ENCODE measurements around the gene KPNA4.
"Not testable (repeated sequence)": the region's sequence is repeated elsewhere in the genome, so short reads cannot be mapped to it uniquely, and the experiment has no call there.

The KPNA4 gene

DNA sequence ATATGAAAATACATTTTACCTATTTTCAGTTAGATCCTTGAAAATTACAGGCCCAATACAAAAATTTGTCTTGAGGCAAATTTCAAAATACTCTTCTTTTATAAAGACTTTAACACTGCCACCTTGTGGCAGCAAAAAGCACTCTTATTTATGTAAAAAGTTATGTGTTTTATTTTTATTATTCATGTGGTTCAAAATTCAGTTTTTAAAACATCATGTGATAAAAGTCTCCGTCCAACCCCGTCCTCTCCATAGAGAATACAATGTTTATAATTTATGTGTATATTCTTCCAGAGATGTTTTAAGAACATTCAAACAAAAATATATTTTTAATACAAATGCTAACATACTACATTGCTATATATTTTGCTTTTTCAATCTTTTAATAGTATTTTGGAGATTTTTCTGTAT is 78.9 kb downstream of the KPNA4 start:
- no peak for DNase-seq (ENCODE audit: low read depth, low spot score)

DNA sequence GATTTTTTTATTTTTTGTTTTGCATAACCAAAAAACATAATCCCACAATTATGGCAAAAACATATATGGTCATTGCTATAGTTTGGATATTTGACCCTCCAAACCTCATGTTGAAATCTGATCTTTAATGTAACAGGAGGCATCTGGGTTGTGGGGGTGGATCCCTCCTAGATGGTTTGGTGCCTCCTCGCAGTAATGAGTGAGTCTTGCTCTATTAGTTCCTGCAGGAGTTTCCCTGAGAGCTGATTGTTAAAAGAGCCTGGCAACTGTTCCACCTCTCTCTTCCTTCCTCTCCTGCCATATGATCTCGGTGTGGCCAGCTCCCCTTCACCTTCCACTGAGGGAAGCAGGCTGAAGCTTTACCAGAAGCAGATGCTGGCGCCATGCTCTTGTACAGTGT is 82.6 kb downstream of the KPNA4 start:
- no peak for DNase-seq (ENCODE audit: low read depth, low spot score)

DNA sequence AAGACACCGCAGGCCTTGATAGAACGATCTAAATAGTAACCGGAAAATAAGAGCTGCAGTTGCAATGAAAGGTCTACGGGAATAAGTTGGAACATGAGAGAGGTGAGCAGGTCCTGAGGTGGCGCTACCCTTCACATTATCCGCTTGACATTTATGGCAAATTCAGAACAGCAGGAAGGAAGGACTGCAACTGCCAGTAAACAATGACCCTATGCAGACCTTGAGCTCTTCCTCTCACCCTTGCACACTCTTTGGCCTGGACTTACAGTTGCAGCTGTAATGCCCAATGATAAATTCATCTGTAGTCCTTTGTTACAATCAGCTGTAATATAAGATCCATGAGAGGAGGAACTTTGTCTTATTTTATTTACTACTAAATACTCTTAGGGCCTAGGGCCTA is 83.5 kb downstream of the KPNA4 start:
- no peak for DNase-seq (ENCODE audit: low read depth, low spot score)

DNA sequence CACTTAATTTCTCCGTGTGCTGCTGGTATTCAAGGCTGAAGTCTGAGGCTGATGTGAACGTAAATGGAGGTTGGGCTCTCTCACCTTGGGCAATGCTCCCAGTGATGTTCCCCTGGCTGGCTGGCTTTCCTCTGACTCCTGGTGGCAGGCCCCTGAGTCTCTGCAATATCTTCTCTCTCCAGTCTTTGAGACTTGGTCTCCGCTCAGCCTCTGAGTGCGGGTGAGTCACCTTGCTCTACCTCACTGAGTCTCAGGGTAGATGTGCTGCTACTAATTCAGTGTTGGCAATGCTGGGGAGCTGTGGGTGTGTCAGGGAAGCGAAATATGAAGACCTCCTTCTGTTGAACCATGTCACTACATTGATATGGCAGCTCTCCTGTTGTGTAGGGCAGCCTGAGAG is 84.4 kb downstream of the KPNA4 start:
- no peak for DNase-seq (ENCODE audit: low read depth, low spot score)

DNA sequence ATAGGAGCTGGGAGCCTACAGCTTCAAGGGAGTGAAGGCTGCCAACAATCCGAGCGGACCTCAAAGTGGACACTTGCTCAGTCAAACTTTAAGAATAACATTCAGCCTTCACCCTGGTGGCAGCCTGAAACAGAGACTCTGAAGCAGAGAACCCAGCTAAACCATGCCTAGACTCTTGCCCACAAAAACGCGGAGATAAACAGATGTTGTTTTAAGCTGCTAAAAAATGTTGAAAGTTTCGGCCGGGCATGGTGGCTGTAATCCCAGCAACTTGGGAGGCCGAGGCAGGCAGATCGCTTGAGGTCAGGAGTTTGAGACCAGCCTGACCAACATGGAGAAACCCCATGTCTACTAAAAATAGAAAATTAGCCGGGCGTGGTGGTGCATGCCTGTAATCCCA is 86.0 kb downstream of the KPNA4 start:
- DNase-seq (ENCODE audit: low read depth, low spot score), result no peak

DNA sequence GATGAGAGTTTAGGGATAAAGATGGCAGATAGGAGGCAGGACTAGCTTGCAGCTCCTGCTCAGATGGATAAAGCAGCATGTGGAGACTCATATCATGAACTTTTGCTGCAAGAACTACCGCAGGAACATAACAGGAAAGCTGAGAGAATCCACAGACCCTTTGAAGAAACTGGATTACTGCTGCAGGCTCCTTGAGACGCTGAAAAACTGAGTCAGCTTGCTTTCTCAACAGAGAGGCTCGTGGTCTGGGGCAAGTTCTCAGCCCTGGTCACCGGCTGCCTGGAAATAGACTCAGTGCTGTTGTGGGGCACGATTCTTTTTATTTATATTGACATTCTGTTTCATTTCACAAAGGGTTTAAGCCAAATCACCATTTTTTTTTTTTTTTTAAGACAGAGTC is 87.0 kb downstream of the KPNA4 start:
- no peak for DNase-seq (ENCODE audit: low read depth, low spot score)

DNA sequence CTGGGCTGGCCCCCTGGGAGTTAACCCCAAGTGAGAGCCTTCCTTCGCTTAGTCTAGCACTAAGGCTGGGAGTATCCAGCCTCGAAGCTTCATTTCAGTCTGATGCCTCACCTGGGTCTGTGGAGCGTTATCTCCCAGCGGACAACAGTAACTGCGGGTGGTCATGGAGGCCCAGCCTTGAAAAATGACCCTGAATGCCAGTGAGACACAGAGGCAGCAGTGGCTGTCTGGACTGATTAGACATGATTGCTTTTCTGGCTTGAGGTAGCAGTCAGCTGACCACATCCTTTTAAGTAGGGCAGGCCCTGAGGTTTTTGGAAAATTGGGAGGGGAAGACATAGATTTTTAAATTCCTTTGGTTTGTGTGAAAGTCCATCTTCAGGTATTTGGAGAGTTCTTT is 87.6 kb downstream of the KPNA4 start:
- no peak for DNase-seq (ENCODE audit: low read depth, low spot score)

DNA sequence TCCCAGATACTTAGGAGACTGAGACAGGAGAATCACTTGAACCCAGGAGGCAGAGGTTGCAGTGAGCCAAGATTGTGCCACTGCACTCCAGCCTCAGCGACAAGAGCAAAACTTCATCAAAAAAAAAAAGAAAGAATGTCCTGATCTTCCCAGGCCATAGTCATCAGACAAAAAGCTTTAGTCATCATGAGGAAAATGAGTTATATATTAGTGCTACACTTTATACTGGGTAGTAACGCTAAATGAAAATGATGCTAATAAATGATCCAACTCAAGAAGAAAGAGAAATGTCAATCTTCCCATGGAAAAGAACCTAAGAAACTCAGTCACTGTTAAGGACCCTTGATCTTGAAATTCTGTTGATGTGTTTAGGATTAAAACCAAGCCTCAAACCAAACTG is 89.5 kb downstream of the KPNA4 start:
- no peak for DNase-seq (ENCODE audit: low read depth, low spot score)

DNA sequence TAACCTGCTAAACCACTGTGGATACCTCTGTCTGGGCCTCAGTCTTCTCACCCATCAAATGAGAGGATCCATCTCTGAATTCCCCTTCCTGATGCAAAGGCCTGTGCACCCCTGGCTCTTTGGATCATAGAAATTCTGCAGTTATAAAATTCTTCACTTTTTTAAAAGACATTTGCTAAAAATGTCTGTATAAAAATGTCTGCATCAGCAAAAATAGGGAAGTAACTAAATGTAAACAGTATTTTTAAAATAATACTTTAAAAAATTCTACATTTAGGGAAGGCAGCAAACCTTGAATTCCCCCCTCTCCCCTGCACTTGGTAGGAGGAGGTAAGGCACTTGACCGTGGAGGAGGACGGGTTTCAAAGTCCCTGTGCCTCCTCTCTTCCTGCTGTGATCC is 90.2 kb downstream of the KPNA4 start:
- no peak for DNase-seq (ENCODE audit: low read depth, low spot score)

DNA sequence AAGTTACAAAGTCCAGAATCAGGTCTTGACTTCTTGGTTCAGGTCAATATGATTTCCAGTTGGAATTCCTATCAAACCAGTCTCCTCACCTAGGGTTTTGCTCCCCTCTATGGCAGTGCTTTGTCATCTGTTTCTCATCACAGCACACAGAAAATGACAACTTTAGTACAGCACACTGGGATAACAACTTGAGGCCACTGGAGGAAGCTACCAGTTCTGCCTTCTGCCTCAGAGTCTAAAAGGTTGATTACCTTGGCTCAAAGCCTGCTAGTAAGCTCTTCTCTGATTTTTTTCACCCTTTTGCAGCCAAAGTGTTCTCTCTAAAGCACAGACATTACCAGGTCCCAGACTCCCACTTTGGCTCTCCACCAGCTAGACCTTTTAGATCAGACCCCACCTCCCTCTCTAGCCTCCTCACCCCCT is 90.9 kb downstream of the KPNA4 start:
- DNase-seq (ENCODE audit: low read depth, low spot score), result no peak

DNA sequence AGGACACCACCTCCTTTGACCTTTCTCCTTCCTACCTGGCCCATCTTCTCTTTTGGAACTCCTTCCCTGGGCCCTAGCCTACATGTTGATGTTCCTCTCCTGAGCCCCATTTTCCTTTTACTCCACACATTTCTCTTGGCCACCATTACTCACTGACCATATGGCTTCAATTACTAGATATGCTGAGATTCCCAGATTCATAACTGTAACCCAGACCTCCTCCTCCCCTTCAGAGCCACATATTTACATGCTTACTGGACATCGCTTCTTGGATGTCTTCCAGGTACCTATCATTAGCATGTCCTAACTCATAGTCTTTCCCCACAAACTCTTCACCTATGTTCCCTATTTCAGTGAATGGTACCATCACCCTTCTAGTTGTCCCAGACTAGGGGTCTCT is 91.4 kb downstream of the KPNA4 start:
- no peak for DNase-seq (ENCODE audit: low read depth, low spot score)

DNA sequence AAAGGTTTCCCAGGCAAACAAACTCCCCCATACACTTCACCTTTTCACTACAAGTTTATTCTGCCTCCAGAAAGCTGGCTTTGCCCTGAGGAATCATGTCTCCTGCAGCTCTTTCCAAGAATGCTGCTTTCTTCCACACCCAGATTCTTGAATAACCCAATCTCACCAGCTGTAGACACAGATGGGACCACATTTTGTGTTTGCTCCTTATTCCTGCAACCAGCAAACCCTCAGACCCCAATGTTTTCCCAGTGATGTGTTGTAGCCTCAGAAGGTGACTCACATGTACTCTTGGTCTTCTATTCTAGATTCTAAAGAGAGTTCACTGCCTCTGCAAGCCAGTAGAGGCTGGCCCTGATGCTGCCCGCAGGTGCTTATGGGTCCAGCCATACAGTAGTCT is 92.2 kb downstream of the KPNA4 start:
- DNase-seq (ENCODE audit: low read depth, low spot score), result no peak

DNA sequence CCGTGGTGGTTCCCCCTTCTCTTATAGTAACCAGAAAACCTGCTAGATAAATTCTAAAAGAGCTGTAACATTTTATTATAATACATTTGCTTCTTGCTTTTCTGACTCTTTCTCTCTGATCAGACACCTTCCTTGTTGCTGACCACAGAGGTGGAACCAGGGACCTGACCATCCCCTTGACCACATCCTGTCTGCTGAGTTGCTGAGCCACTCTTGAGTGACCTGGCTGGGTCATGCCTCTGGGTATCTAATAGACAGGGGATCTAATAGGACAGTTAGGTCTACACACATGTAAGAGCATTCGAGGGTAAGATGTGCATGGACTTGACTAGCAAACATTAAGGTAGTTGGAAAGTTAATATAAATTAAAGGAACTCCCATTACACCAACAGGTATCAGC is 93.0 kb downstream of the KPNA4 start:
- DNase-seq (ENCODE audit: low read depth, low spot score), result no peak

DNA sequence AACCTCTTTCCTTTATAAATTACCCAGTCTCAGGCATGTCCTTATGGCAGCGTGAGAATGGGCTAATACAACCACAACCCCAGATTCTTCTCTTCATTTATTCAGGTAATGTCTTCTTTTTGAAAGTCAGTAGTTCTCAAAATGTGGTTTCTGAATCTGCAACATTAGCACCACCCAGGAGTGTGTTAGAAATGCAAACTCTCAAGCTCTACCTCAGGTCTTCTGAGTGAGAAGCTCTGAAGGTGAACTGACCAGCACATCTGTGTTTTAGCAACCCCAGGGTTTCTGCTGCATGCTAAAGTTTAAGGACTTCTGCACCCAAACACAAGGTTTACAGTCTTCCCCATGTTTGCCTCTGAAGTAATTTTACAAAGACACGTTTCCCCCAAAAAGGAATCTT is 93.5 kb downstream of the KPNA4 start:
- DNase-seq (ENCODE audit: low read depth, low spot score), result no peak

DNA sequence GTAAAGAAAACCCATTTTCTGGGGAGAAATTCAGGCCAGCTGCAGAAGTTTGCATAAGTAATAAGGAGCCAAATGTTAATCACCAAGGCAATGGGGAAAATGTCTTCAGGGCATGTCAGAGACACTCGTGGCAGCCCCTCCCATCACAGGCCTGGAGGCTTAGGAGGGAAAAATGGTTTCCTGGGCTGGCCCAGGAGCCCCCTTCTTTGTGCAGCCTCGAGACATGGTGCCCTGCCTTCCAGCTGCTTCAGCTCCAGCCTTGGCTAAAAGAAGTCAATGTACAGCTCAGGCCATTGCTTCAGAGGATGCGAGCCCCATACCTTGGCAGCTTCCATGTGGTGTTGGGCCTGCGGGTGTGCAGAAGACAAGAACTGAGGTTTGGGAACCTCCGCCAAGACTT is 95.2 kb downstream of the KPNA4 start:
- DNase-seq (ENCODE audit: low read depth, low spot score), result no peak

DNA sequence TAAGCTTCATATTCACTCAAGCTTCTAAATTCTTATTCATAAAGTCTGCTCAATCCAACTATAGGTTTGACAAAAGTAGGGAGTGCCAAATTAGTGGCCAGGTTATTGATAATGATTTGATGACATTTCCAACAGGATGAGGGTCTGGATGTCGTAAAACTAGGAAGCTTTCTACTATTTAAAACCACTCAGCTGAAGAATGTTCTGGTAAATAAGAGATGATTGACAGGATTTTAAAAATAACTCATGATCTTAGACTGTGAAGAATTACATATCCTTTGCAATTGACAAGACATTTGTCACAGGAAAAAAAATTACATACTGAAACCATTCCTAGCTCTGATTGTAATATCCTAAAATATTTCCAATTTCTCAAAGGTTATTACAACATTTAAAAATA is 100.4 kb downstream of the KPNA4 start:
- DNase-seq (ENCODE audit: low read depth, low spot score), result no peak

DNA sequence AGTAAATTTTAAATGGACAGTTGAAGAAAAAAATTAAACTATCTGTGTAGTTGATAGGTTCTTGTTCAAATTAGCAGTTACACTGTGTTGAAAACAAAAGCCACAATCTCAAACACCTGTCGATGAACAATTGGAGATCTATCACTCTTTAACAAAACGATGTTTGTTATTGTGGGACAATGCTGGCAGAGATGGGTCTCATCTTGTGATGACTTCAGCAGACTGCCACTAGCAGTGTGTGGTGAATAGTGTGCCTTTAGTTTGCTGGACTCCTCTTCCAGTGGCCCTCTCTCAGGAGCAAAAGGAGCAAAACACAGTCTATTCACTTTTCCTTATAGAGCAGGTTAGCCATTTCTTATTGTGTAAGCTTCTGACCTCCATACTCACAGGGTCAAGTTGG is 101.0 kb downstream of the KPNA4 start:
- no peak for DNase-seq (ENCODE audit: low read depth, low spot score)

DNA sequence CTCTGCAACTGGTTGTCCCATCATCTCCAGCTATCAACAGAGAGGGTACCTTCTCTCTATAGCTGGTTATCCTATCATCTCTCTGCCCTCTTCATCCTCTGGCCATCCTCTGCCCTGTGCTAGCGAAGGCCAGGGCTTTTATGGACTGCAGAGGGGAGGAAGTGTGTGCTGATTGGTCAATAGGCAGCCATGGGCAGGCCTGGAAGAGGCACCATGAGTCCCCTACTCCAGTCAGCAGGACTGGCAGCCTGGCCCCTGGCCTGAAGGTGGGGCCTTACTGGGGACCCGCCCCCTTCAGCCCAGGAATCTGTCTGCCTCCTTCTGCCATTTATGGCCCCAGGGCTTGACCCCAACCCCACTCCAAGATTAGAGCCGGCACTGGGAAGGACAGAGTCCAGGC is 105.3 kb downstream of the KPNA4 start:
- DNase-seq (ENCODE audit: low read depth, low spot score), result no peak

DNA sequence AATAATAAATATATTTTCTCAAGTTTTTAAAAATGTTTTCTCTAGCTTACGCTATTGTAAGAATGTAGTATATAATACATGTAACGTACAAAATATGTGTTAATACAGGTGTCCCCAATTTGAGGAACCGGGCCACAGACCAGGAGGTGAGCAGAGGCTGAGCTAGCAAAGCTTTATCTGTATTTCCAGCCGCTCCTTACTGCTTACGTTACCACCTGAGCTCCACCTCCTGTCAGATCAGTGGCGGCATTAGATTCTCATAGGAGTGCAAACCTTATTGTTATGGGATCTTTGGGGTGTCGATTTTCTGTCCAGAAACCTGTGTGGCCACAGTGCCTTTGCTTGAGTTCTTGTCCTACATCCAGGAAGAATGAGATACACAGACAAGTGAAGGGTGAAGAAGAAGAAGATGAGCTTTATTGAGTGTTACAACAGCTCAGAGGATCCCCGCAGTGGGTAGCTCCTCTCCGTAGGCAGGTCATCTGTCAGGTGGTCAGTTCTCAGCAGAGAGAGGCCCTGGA is 105.9 kb downstream of the KPNA4 start:
- DNase-seq (ENCODE audit: low read depth, low spot score), result no peak

DNA sequence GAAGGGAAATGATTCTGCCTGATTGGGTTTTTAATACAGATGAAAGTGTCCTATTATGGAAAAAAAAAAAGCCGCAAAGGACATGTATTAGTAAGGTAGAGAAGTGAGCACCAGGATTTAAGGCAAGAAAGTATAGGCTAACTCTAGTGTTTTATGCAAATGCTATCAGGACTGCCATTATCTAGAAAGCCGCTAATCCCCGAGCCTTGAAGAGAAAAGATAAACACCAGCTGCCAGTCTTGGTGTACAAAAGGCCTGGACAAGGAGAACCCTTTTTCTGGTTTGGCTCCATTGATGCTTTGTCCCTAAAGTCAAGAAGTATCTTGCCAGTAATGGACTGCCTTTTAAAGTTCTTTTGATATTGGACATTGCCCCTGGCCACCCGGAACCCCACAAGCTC is 107.2 kb downstream of the KPNA4 start:
- DNase-seq (ENCODE audit: low read depth, low spot score), result no peak

DNA sequence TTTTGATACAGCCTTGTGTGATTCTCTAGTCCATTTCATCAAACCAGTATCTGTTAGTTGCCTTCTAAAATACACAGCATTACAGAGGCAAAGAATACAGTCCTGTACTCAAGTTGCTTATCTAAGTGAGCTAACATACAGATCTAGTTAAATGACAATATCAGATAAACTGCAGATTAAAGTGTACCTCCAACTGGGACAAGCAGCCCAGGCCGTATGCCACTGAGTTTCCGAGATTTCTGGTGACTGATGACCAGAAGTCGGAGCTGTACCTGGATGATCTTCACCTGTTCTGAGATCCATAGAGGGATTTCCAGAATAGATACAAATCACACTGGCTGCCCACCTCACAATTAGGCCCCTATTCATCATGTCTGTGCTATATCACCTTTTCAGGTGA is 109.5 kb downstream of the KPNA4 start:
- no peak for DNase-seq (ENCODE audit: low read depth, low spot score)

DNA sequence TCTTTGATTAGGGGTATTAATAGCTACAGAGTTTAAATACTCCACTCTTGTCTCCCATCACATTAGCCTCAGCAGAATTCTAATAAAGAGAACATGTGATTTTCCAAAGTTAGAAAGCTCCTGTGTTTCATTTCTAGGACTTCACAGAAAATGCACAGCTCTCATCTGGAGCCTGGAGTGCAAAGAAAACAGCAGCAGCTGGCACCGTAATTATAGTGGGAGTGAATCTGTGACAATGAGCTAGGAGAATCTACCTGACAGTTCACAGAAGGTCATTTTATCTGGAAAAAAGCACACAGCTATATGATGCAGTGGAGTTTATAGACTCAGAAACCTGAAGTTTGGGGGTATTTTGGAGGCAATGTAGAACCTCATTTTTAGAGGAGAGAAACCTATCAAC is 110.4 kb downstream of the KPNA4 start:
- no peak for DNase-seq (ENCODE audit: low read depth, low spot score)

DNA sequence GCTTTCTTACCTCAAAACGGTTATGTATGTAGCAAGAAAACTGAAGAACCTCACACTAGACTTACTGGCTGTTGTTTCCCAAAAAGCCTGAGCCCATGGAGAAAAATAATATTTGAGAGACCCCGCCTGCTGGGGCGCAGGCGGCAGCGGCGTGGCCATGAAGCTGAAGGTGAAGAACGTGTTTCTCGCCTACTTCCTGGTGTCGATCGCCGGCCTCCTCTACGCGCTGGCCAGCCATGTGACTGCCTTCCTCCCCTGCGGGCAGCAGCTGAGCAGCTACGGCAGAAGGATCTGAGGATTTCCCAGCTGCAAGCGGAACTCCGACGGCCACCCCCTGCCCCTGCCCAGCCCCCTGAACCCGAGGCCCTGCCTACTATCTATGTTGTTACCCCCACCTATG is 113.1 kb downstream of the KPNA4 start:
- not testable (repeated sequence) for DNase-seq (ENCODE audit: low read depth, low spot score)

DNA sequence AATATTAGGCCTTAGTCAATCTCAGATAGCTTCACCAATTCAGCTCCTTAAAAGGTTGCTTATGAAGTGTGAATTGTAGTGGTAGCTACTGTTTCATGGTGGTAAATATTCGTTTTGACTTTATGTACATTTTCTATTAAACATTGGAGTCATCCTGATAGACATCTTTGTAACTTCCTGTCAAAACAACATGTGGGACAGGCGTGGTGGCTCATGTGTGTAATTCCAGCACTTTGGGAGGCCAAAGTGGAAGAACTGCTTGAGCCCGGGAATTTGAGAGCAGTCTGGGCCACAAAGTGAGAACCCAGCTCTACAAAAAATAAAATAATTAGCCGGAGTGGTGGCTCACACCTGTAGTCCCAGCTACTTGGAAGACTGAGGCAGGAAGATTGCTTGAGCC is 113.8 kb downstream of the KPNA4 start:
- DNase-seq (ENCODE audit: low read depth, low spot score), result no peak

DNA sequence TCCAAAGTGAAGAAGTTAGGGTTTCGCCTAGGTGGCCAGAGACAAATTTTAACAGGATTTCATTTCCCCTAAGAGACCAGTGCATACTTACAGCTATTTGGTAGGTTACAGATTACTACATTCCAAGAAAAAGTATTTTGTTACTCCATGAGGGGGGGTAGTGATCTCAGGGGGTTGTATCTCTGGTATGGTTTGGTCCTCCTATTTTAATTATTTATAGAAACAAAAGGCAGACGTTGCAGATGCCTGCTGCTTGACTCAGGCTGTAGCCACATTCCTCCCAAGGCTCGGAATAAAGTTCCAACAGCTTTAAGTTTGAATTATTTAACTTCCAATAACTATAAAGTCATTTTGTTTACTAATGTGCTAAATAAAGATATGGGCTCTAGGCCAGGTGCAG is 114.5 kb downstream of the KPNA4 start:
- DNase-seq (ENCODE audit: low read depth, low spot score), result no peak

Measured in iPS DF 19.7 (cell line).